Stimulated activated CD8-positive, alpha-beta memory T cell treated with anti-CD3 and anti-CD28 coated beads, Interleukin-4, amount 100 ng/mL, for 48 hours (primary cell): Measurements from ENCODE around the gene NT5M.
"Not testable (repeated sequence)": the region's sequence is repeated elsewhere in the genome, so short reads cannot be mapped to it uniquely, and the experiment has no call there.

Experiments
- DNase-seq: peaks from one replicate; pipeline ENCODE4 v3.0.0-alpha.2; 2020

Gene NT5M

GRCh38 chr17:17377071-17377967, 74.1 kb downstream of the NT5M start:
- no peak for DNase-seq

- DNase-seq, result no peak
Observed at GRCh38 chr17:17379197-17379991, 76.2 kb downstream of the NT5M start.

GRCh38 chr17:17380145-17380925, 77.2 kb downstream of the NT5M start:
- no peak for DNase-seq

- DNase-seq, result no peak
Observed at GRCh38 chr17:17381446-17382064, 78.4 kb downstream of the NT5M start.

- DNase-seq, result no peak
Observed at GRCh38 chr17:17382065-17382459, 78.9 kb downstream of the NT5M start.

GRCh38 chr17:17382971-17383370, 79.8 kb downstream of the NT5M start:
- no peak for DNase-seq

- DNase-seq, result not testable (repeated sequence)
Observed at GRCh38 chr17:17383431-17384290, 80.5 kb downstream of the NT5M start.

GRCh38 chr17:17384291-17384615, 81.1 kb downstream of the NT5M start:
- no peak for DNase-seq

- no peak for DNase-seq
Observed at GRCh38 chr17:17384961-17385360, 81.8 kb downstream of the NT5M start.

GRCh38 chr17:17385491-17385890, 82.3 kb downstream of the NT5M start:
- no peak for DNase-seq

GRCh38 chr17:17386094-17386800, 83.1 kb downstream of the NT5M start:
- DNase-seq, result no peak

GRCh38 chr17:17387017-17387497, 83.9 kb downstream of the NT5M start:
- DNase-seq, result no peak

- no peak for DNase-seq
Observed at GRCh38 chr17:17387498-17388362, 84.6 kb downstream of the NT5M start.

GRCh38 chr17:17388657-17389496, 85.7 kb downstream of the NT5M start:
- DNase-seq, result no peak

GRCh38 chr17:17391668-17392370, 88.6 kb downstream of the NT5M start:
- DNase-seq, result peak; percentile 68

- DNase-seq, result no peak
Observed at GRCh38 chr17:17393976-17394375, 90.8 kb downstream of the NT5M start.

- DNase-seq, result no peak
Observed at GRCh38 chr17:17394494-17394893, 91.3 kb downstream of the NT5M start.

GRCh38 chr17:17395246-17395802, 92.2 kb downstream of the NT5M start:
- DNase-seq, result no peak
